ENCODE measurements around the gene GSG1L.

- TF ChIP-seq POLR2A (IDR thresholded peaks at IDR 0.05; ENCODE audit: low read depth, low read length) (no peak), POLR2AphosphoS5 (IDR thresholded peaks at IDR 0.05; ENCODE audit: low read depth, low read length) (no peak), TAF1 (IDR thresholded peaks at IDR 0.05; ENCODE audit: low read depth, low read length) (no peak), PAX5 (IDR thresholded peaks at IDR 0.05; ENCODE audit: insufficient read depth, low read length, severe bottlenecking) (no peak)
Measured at GRCh38 chr16:27973678-27974077, 89.8 kb downstream of the GSG1L start.
